HCT116 (cell line): ENCODE results near the gene PCYT1B. TPM values are rescaled to one million over a fixed set of nuclear protein-coding genes. Genes with fewer than 3 reads are reported as not detected.

Source experiments
- ATAC-seq: fragments of 200-7000 bp; cut with Tn5 transposase; 2 replicates; pipeline ENCODE4 v1.9.1; 2020; ENCODE audit warnings: mild to moderate bottlenecking, moderate library complexity
- BruUV-seq: library from RNA; stranded (reverse); fragments of 400-500 nt; replicated peaks from 2 replicates; lab custom pipeline; 2021; lab: Mats Ljungman, UMichigan
- CTCF ChIA-PET: fragments of 300-600 bp; sonication (Branson Sonifier 250); formaldehyde crosslinking; loops from one replicate; lab custom pipeline; 2021; ENCODE audit warnings: antibody characterized with exemption; lab: Charles Lee
- POLR2A ChIA-PET: fragments of 300-600, 350-600 bp; sonication (Branson Sonifier 250); formaldehyde crosslinking; loops from one replicate; lab custom pipeline; 2021; ENCODE audit warnings: antibody characterized with exemption; lab: Charles Lee
- RAD21 ChIA-PET, 2 experiments: fragments of 300-600 bp; sonication (Branson Sonifier 250); formaldehyde crosslinking; loops; one replicate each; lab custom pipeline; 2023; ENCODE audit warnings: low total read pairs in 2 of 2; ENCODE audit not compliant: uncharacterized antibody in 2 of 2, unreplicated experiment in 2 of 2, low non-redundant PET in 1 of 2; lab: Charles Lee
- DNase-seq: peaks from one replicate; pipeline ENCODE4 v3.0.0-alpha.2; 2010; ENCODE audit warnings: low read depth, low spot score
- H2AFZ ChIP-seq: fragments of 200-600 bp; shearing (Covaris generic), sonication (generic); 2 replicates; pipeline ENCODE4 v1.6.1; 2017; ENCODE audit warnings: low read depth, mixed run types, mixed read lengths, antibody characterized with exemption, low read length; ENCODE audit not compliant: poor library complexity, severe bottlenecking
- H3K27ac ChIP-seq: 2 replicates; pipeline ENCODE4 v1.5.1; 2012; ENCODE audit warnings: low read depth, low read length
- H3K27me3 ChIP-seq: fragments of 200-600 bp; sonication (generic); 2 replicates; pipeline ENCODE4 v1.6.1; 2016; ENCODE audit warnings: mixed run types, low read length, mixed read lengths; ENCODE audit not compliant: insufficient read depth
- H3K36me3 ChIP-seq, 2 experiments: fragments of 200-500 bp in 1 of 2; fragments of 200-600 bp in 1 of 2; sonication (Bioruptor generic) in 1 of 2; sonication (generic) in 1 of 2; 2 replicates each; pipeline versions ENCODE4 v1.5.1 to v1.6.1; 2014 to 2016; ENCODE audit warnings: low read length in 2 of 2, inconsistent platforms in 1 of 2, mixed read lengths in 1 of 2, mixed run types in 1 of 2; ENCODE audit not compliant: insufficient read depth in 2 of 2, control insufficient read depth in 1 of 2
- H3K4me1 ChIP-seq, 2 experiments: fragments of 200-600 bp in 1 of 2; sonication (generic) in 1 of 2; 2 replicates each; pipeline versions ENCODE4 v1.5.1 to v1.6.1; 2012 to 2017; ENCODE audit warnings: low read length in 2 of 2, inconsistent platforms in 1 of 2, mild to moderate bottlenecking in 1 of 2, mixed read lengths in 1 of 2, mixed run types in 1 of 2, moderate library complexity in 1 of 2; ENCODE audit not compliant: insufficient read depth in 2 of 2, control insufficient read depth in 1 of 2
- H3K4me2 ChIP-seq: fragments of 200-600 bp; sonication (generic); 2 replicates; pipeline ENCODE4 v1.6.1; 2017; ENCODE audit warnings: mixed run types, low read length, mixed read lengths
- H3K4me3 ChIP-seq, 2 experiments: fragments of 200-600 bp in 1 of 2; sonication (generic) in 1 of 2; replicated peaks in 1 of 2; 2 replicates each; pipeline ENCODE4 v1.5.1; 2011 to 2016; ENCODE audit warnings: low read length in 2 of 2, control low read depth in 1 of 2, low read depth in 1 of 2, mild to moderate bottlenecking in 1 of 2, mixed read lengths in 1 of 2, mixed run types in 1 of 2
- H3K79me2 ChIP-seq: fragments of 200-600 bp; sonication (generic); 2 replicates; pipeline ENCODE4 v1.6.1; 2017; ENCODE audit warnings: mild to moderate bottlenecking, mixed run types, low read length, moderate library complexity, mixed read lengths; ENCODE audit not compliant: insufficient read depth
- H3K9ac ChIP-seq: fragments of 200-600 bp; sonication (generic); 2 replicates; pipeline ENCODE4 v1.6.1; 2016; ENCODE audit warnings: low read length, mixed read lengths
- H3K9me2 ChIP-seq: fragments of 200-600 bp; sonication (generic), shearing (Covaris generic); 2 replicates; pipeline ENCODE4 v1.6.1; 2017; ENCODE audit warnings: mixed run types, mild to moderate bottlenecking, moderate library complexity; ENCODE audit not compliant: insufficient read depth
- H3K9me3 ChIP-seq, 2 experiments: fragments of 200-500 bp in 1 of 2; fragments of 200-600 bp in 1 of 2; sonication (Bioruptor generic) in 1 of 2; sonication (generic) in 1 of 2; 2 replicates each; pipeline ENCODE4 v1.6.1; 2014 to 2017; ENCODE audit warnings: low read length in 2 of 2, mixed read lengths in 2 of 2, inconsistent platforms in 1 of 2, low read depth in 1 of 2, mild to moderate bottlenecking in 1 of 2, mixed run types in 1 of 2, moderate library complexity in 1 of 2; ENCODE audit not compliant: control insufficient read depth in 1 of 2, insufficient read depth in 1 of 2
- H4K20me1 ChIP-seq: fragments of 200-600 bp; sonication (generic), shearing (Covaris generic); 2 replicates; pipeline ENCODE4 v1.6.1; 2017; ENCODE audit warnings: mixed run types, mild to moderate bottlenecking, moderate library complexity; ENCODE audit not compliant: insufficient read depth
- CBX3 ChIP-seq: IDR thresholded peaks from 2 replicates; pipeline ENCODE4 v1.6.1; 2012; ENCODE audit warnings: low read depth
- EGR1 ChIP-seq: IDR thresholded peaks from 2 replicates; pipeline ENCODE4 v1.6.1; 2012; ENCODE audit warnings: low read depth
- ELF1 ChIP-seq: IDR thresholded peaks from 2 replicates; pipeline ENCODE4 v1.6.1; 2012; ENCODE audit warnings: low read depth, borderline replicate concordance
- EZH2 ChIP-seq: fragments of 200-600 bp; sonication (generic); IDR thresholded peaks from 2 replicates; pipeline ENCODE4 v1.6.1; 2017; ENCODE audit warnings: antibody characterized with exemption, mixed run types
- EZH2phosphoT487 ChIP-seq: fragments of 200-600 bp; IDR thresholded peaks from 2 replicates; pipeline ENCODE4 v1.6.1; 2018; ENCODE audit warnings: antibody characterized with exemption, borderline replicate concordance
- FOSL1 ChIP-seq: IDR thresholded peaks from 2 replicates; pipeline ENCODE4 v1.6.1; 2012; ENCODE audit warnings: low read depth
- JUND ChIP-seq: IDR thresholded peaks from 2 replicates; pipeline ENCODE4 v1.6.1; 2012
- RAD21 ChIP-seq: IDR thresholded peaks from 2 replicates; pipeline ENCODE4 v1.6.1; 2012; ENCODE audit warnings: low read depth, mild to moderate bottlenecking
- SIN3A ChIP-seq: IDR thresholded peaks from 2 replicates; pipeline ENCODE4 v1.6.1; 2012; ENCODE audit warnings: low read depth
- SRF ChIP-seq: IDR thresholded peaks from 2 replicates; pipeline ENCODE4 v1.6.1; 2012; ENCODE audit warnings: low read depth
- TCF7L2 ChIP-seq: IDR thresholded peaks from 2 replicates; pipeline ENCODE4 v1.7.0; 2011; ENCODE audit warnings: borderline replicate concordance, inconsistent platforms; ENCODE audit not compliant: insufficient read depth, insufficient read length; ENCODE audit errors: extremely low read depth
- YY1 ChIP-seq: IDR thresholded peaks from 2 replicates; pipeline ENCODE4 v1.6.1; 2011; ENCODE audit warnings: low read length, low read depth, moderate library complexity, mild to moderate bottlenecking; ENCODE audit not compliant: insufficient replicate concordance; ENCODE audit errors: extremely low read depth
- ZFX ChIP-seq: fragments of 450-650 bp; IDR thresholded peaks from 2 replicates; pipeline ENCODE4 v1.6.1; 2017
- intact Hi-C: fragments of 100-400 bp; cut with micrococcal nuclease; formaldehyde crosslinking; loops from 2 replicates; pipeline ENCODE4 v1.10.0; 2022
- total RNA-seq: library from RNA; stranded (reverse); gene quantifications from one replicate; pipeline ENCODE4 v1.2.1, GENCODE V29; 2021; ENCODE audit not compliant: unreplicated experiment
- TF ChIP-seq, protein P1 (sequence below): IDR thresholded peaks from 2 replicates; pipeline ENCODE4 v1.6.1; 2012
- TF ChIP-seq, protein P2 (sequence below): IDR thresholded peaks from 2 replicates; pipeline ENCODE4 v1.6.1; 2012; ENCODE audit warnings: low read depth
- TF ChIP-seq, protein P3 (sequence below): IDR thresholded peaks from 2 replicates; pipeline ENCODE4 v1.6.1; 2011; ENCODE audit warnings: mild to moderate bottlenecking, low read length, moderate library complexity; ENCODE audit not compliant: insufficient replicate concordance; ENCODE audit errors: extremely low read depth

PCYT1B gene
- total RNA-seq, 1 experiment from 2014 or later, result not detected

GRCh38 chrX:24646006-24646405 is 1.1 kb downstream of the PCYT1B start:
- no peak for DNase-seq
- Histone ChIP-seq H3K4me3 (no peak overlapping the region), H3K27ac (no peak overlapping the region), H3K4me2 (no peak overlapping the region), H3K9ac (no peak overlapping the region), H3K79me2 (no peaks in the 10 kb centered on the region), H3K36me3 (no peaks in the 10 kb centered on the region), H3K4me1 (no peaks in the 10 kb centered on the region), H3K9me3 (no peaks in the 10 kb centered on the region), H4K20me1 (no peaks in the 10 kb centered on the region), H2AFZ (no peak overlapping the region), H3K9me2 (no peaks in the 10 kb centered on the region), H3K27me3 (no peaks in the 10 kb centered on the region)
- ATAC-seq, result no peak
- CTCF ChIA-PET, result no interaction called here
- RAD21 ChIA-PET, result no interaction called here
- BruUV-seq, result no TSS peak
- POLR2A ChIA-PET, result no interaction called here
- intact Hi-C loops, result no loop called here
- TF ChIP-seq TCF7L2 (no peak), ELF1 (no peak), EZH2 (no peak), ZFX (no peak), FOSL1 (no peak), YY1 (no peak), CBX3 (no peak), EZH2phosphoT487 (no peak), RAD21 (no peak), EGR1 (no peak), JUND (no peak), SRF (no peak), SIN3A (no peak)
- TF ChIP-seq, protein P1, sequence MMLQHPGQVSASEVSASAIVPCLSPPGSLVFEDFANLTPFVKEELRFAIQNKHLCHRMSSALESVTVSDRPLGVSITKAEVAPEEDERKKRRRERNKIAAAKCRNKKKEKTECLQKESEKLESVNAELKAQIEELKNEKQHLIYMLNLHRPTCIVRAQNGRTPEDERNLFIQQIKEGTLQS, result no peak
- TF ChIP-seq, protein P2, sequence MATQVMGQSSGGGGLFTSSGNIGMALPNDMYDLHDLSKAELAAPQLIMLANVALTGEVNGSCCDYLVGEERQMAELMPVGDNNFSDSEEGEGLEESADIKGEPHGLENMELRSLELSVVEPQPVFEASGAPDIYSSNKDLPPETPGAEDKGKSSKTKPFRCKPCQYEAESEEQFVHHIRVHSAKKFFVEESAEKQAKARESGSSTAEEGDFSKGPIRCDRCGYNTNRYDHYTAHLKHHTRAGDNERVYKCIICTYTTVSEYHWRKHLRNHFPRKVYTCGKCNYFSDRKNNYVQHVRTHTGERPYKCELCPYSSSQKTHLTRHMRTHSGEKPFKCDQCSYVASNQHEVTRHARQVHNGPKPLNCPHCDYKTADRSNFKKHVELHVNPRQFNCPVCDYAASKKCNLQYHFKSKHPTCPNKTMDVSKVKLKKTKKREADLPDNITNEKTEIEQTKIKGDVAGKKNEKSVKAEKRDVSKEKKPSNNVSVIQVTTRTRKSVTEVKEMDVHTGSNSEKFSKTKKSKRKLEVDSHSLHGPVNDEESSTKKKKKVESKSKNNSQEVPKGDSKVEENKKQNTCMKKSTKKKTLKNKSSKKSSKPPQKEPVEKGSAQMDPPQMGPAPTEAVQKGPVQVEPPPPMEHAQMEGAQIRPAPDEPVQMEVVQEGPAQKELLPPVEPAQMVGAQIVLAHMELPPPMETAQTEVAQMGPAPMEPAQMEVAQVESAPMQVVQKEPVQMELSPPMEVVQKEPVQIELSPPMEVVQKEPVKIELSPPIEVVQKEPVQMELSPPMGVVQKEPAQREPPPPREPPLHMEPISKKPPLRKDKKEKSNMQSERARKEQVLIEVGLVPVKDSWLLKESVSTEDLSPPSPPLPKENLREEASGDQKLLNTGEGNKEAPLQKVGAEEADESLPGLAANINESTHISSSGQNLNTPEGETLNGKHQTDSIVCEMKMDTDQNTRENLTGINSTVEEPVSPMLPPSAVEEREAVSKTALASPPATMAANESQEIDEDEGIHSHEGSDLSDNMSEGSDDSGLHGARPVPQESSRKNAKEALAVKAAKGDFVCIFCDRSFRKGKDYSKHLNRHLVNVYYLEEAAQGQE, result no peak
- TF ChIP-seq, protein P3, sequence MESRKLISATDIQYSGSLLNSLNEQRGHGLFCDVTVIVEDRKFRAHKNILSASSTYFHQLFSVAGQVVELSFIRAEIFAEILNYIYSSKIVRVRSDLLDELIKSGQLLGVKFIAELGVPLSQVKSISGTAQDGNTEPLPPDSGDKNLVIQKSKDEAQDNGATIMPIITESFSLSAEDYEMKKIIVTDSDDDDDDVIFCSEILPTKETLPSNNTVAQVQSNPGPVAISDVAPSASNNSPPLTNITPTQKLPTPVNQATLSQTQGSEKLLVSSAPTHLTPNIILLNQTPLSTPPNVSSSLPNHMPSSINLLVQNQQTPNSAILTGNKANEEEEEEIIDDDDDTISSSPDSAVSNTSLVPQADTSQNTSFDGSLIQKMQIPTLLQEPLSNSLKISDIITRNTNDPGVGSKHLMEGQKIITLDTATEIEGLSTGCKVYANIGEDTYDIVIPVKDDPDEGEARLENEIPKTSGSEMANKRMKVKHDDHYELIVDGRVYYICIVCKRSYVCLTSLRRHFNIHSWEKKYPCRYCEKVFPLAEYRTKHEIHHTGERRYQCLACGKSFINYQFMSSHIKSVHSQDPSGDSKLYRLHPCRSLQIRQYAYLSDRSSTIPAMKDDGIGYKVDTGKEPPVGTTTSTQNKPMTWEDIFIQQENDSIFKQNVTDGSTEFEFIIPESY, result no peak
